AG09309 (cell line): Measurements from ENCODE around the gene SENP6.

Experiments
- DNase-seq: peaks from one replicate; pipeline ENCODE4 v3.0.0-alpha.2; 2010; ENCODE audit warnings: low read depth
- H3K4me3 ChIP-seq: 2 replicates; pipeline ENCODE4 v1.5.1; 2011; ENCODE audit warnings: mild to moderate bottlenecking, low read depth, low read length, moderate library complexity; ENCODE audit not compliant: control insufficient read depth
- TF ChIP-seq, protein P1 (sequence below): IDR thresholded peaks from 2 replicates; pipeline ENCODE4 v1.5.1; 2011; ENCODE audit warnings: mild to moderate bottlenecking, low read depth, low read length, inconsistent platforms; ENCODE audit not compliant: insufficient read depth, control insufficient read depth; ENCODE audit errors: missing control alignments

Gene SENP6

DNA sequence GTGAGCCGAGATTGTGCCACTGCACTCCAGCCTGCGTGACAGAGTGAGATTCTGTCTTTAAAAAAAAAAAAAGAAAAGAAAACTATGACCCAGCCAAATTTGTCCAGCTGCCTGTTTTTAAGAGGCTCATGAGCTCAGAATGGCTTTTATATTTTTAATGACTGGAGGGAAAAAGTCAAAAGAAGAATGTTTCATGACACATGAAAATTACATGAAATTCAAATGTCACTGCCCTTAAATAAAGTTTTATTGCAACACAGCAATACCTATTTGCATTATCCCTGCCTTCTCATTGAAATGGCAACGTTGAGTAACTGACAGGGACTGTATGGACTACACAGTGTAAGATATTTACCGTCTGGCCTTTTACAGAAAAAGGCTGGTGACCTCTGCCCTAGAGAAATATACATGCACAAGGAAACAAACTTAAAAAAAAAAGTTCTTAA lies 11.4 kb downstream of the SENP6 start:
- TF ChIP-seq, protein P1, sequence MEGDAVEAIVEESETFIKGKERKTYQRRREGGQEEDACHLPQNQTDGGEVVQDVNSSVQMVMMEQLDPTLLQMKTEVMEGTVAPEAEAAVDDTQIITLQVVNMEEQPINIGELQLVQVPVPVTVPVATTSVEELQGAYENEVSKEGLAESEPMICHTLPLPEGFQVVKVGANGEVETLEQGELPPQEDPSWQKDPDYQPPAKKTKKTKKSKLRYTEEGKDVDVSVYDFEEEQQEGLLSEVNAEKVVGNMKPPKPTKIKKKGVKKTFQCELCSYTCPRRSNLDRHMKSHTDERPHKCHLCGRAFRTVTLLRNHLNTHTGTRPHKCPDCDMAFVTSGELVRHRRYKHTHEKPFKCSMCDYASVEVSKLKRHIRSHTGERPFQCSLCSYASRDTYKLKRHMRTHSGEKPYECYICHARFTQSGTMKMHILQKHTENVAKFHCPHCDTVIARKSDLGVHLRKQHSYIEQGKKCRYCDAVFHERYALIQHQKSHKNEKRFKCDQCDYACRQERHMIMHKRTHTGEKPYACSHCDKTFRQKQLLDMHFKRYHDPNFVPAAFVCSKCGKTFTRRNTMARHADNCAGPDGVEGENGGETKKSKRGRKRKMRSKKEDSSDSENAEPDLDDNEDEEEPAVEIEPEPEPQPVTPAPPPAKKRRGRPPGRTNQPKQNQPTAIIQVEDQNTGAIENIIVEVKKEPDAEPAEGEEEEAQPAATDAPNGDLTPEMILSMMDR: no peak
- DNase-seq: no peak
- no peak overlapping the region for H3K4me3 ChIP-seq

DNA sequence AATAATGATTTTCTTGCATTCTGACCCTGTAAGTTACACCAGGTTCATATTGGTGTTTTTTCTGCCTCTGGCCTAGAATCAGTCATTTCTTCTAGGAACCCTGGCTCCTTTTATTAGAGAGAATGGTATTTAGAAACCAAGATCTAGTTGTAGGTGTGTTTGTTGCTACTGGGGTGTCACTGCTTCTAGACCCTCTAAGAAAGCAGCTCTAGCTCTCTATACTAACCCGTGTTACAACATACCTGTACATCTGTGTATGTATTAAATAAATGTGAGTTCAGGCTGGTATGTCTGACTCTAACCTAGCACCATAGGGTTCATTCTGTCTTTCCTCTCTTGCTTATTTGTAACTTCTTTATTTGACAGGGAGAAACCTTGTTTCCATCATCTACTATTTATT lies 16.8 kb downstream of the SENP6 start:
- H3K4me3 ChIP-seq: no peak overlapping the region
- TF ChIP-seq, protein P1: no peak
- DNase-seq: no peak

DNA sequence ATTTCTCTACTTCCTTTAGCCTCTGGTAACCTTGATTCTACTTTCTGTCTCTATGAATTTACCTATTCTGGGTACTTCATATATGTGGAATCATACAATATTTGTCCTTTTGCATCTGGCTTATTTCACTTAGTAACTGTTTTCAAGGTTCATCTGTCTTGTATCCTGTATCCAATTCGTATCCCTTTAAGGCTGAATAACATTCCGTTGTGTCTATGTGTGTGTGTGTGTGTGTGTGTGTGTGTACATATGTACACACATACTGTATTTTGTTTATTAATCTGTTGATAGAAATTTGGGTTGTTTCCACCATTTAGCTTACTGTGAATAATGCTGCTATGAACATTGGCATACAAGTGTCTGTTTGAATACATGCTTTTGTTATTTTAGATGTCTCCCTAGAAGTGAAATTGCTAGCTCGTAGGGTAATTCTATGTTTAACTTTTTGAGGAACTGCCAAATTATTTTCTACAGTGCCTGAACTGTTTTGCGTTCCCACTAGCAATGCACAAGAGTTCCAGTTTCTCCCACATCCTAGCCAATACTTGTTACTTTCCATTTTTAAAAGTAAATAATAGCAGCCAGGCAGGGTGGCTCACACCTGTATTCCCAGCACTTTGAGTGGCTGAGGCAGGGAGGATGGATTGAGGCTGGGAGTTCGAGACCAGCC lies 17.7 kb downstream of the SENP6 start:
- TF ChIP-seq, protein P1: no peak
- no peak for DNase-seq
- H3K4me3 ChIP-seq: no peak overlapping the region

DNA sequence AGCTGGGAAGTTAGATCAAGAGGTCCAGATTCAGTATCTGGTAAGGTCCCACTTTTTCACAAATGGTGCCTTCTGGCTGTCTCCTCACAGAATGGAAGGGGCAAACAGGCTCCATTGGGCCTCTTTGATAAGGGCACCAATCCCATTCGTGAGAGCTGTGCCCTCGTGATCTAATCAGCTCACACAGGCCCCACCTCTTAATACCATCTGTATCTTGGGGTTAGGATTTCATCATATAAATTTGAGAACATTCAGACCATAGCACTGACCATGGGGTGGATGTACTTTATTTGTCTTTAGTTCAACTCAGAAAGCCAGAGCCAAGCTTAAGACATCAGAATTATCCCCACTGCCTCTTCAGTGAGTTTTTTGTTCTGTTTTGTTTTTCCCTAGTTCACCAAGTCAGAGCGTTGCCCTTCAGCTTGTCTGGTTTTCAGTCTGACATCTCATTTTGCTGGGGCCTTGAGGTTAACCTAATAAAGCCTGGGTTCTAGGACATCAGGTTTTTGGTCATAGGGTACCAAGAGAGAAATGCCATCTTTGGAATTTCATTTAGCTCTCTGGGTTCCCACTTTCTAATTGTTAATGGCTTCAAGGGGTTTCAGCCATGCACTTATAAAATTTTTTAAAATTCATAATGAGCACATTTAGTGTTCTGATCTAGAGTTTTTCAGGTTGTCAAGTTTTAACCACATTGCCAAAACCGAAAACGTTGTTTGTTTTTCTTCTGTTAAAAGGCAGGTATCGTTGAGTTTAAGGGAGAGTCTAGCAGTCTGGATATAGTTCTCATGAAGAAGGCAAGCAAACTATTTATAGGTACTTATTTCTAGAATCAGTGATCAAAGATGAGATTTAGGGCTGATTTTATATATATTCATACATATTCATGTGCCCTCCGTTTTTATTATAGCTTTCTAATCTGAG lies 19.0 kb downstream of the SENP6 start:
- TF ChIP-seq, protein P1: no peak
- H3K4me3 ChIP-seq: no peak overlapping the region
- no peak for DNase-seq

DNA sequence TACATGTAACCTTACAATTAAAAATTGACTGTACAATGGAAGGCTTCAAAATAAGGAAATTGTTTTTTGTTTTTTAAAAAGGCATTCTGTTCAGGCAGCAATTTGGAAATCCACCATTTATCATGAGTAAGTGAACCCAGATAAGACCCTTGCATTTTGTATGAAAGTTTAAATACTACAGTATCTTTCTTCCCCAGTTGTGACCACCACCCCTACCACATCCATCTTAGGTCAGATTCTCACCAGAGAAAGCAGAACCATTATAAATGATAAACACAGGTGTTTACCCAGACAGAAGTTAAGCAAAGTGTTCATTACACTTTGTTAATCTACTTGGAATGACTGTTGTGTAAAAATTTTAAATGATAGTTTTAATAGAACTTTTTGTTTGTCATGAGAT lies 20.2 kb downstream of the SENP6 start:
- no peak for DNase-seq

DNA sequence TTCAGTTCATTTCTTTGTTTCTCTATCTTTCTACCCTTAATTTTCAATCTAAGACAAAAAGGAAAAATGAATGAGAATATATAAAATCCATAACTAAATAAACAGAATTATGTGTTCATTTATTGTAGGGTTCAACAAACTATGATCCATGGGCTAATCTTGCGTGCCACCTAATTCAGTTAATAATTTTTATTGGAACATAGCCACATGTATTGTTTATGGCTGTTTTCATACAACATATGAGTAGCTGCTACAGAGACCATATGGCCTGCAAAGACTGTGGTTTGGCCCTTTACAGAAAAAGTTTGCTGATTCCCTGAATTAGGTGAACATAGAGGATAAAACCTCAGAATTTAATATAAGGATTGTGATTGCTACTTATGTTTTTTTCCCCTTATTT lies 21.8 kb downstream of the SENP6 start:
- H3K4me3 ChIP-seq: no peak overlapping the region
- DNase-seq: no peak
- TF ChIP-seq, protein P1: no peak

More for the DNA sequence above, 20.2 kb downstream of the SENP6 start:
- TF ChIP-seq, protein P1: no peak
- no peak overlapping the region for H3K4me3 ChIP-seq
